ENCODE measurements around the gene ACOX3. TPM values are rescaled to one million over a fixed set of nuclear protein-coding genes. Genes with fewer than 3 reads are reported as not detected.

The ACOX3 gene
- total and polyA plus RNA-seq, 2 of the 8 experiments (the other 6 are each of a cell fraction or from before 2014, with no cell fraction given), result 2.5 to 9.9 TPM

DNA sequence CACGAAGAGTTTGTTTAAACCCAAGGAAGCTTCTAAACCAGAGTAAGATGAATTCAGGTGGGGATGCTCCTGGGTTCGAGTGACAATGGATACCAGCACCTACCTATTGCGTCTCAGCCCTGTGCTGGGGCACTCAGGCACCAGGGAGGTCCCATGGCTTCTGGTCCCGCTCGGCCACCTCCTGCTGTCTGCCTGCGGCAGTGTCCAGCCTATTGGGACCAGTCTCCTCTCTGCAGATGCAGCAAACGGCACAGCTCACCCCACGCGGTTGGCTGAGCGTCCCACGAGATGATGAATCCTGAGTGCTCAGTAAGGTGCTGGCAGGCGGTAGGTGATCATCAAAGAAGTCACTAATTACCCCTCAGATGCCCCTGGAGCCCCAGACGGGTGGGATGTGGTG lies 75.2 kb downstream of the ACOX3 start:
- FAIRE-seq, result no peak
- no peak overlapping the region; the same call in 1 of the 2 replicates for H3K18ac ChIP-seq (ENCODE audit: extremely low read depth, low read length)
- no peaks in the 10 kb centered on the region for H4K20me1 ChIP-seq (replicated peaks in 1 of 2; ENCODE audit: control insufficient read depth in 1 of 2, insufficient read depth in 2 of 2, low read length in 2 of 2)
- ChIA-PET POLR2A (ENCODE audit: partially characterized antibody) (no interaction called here), CTCF (ENCODE audit: partially characterized antibody) (interaction anchor here (1.8 to 2.9 kb wide), 2 partner anchors 22 to 46 kb away, joined by 7 to 15 read pairs; no protein-coding TSS in a partner anchor)
- peaks cover 10 to 16% of the 10 kb centered on the region in 2 experiments for H3K9me3 ChIP-seq (ENCODE audit: insufficient read depth in 2 of 2, low read depth in 1 of 2, low read length in 1 of 2)
- H3K27me3 ChIP-seq (replicated peaks in 1 of 4; ENCODE audit: control insufficient read depth in 3 of 4, extremely low read depth in 1 of 4, insufficient read depth in 3 of 4, low read length in 3 of 4), result peaks cover 0 to 3% (median under 1%) of the 10 kb centered on the region in 4 experiments; a peak in 2 of 7 replicates
- no peak overlapping the region for H3K4me3 ChIP-seq (ENCODE audit: extremely low read depth in 1 of 4, insufficient read depth in 2 of 4, low read depth in 3 of 4, low read length in 4 of 4)
- no peak overlapping the region for H3K23ac ChIP-seq (ENCODE audit: insufficient read length)
- WGBS, 2 experiments (ENCODE audit: extremely low coverage in 1 of 2, insufficient coverage in 1 of 2, insufficient read length in 1 of 2, insufficient replicate concordance in 2 of 2, low coverage in 1 of 2, low lambda C conversion rate in 2 of 2, missing lambda C conversion rate in 1 of 2), result 82% methylated on average over 13 of the region's 13 CpGs; no CpG with 5 or more reads in 1 of the 2 experiments
- no peak overlapping the region for H3K4ac ChIP-seq (replicated peaks; ENCODE audit: insufficient read length, low read depth, low read length)
- no peak overlapping the region for H3K27ac ChIP-seq (ENCODE audit: low read depth, low read length)
- H2AK5ac ChIP-seq (ENCODE audit: low read depth, low read length), result no peak overlapping the region
- DNase-seq (ENCODE audit: low read depth in 1 of 2, low spot score in 2 of 2), result no peak
- no peaks in the 10 kb centered on the region for H3K79me2 ChIP-seq (ENCODE audit: control insufficient read depth in 1 of 2, insufficient read depth in 2 of 2, low read length in 2 of 2)
- H3K4me1 ChIP-seq (replicated peaks in 1 of 4; ENCODE audit: control insufficient read depth in 3 of 4, insufficient read depth in 4 of 4, low read length in 3 of 4), result no peaks in the 10 kb centered on the region; a peak in 1 of 7 replicates
- H4K91ac ChIP-seq (replicated peaks; ENCODE audit: insufficient read length, low read length), result no peak overlapping the region
- H4K8ac ChIP-seq (ENCODE audit: extremely low read depth, insufficient read depth, low read length), result no peak overlapping the region
- H2AFZ ChIP-seq (ENCODE audit: low read length), result no peak overlapping the region
- H3K9ac ChIP-seq (replicated peaks in 1 of 4; ENCODE audit: extremely low read depth in 1 of 4, low read depth in 3 of 4, low read length in 3 of 4), result no peak overlapping the region
- H2BK120ac ChIP-seq (replicated peaks; ENCODE audit: low read depth, low read length), result no peak overlapping the region
- H4K5ac ChIP-seq (ENCODE audit: insufficient read length, low read depth, low read length), result no peak overlapping the region
- no peak overlapping the region for H3K14ac ChIP-seq (ENCODE audit: insufficient read length)
- H2BK12ac ChIP-seq (ENCODE audit: low read depth, low read length), result no peak overlapping the region
- H3K36me3 ChIP-seq (ENCODE audit: control insufficient read depth in 2 of 4, insufficient read depth in 4 of 4, low read length in 3 of 4), result peaks cover 0 to 3% (median 0%) of the 10 kb centered on the region in 4 experiments; a peak in 2 of 8 replicates
- no peak overlapping the region for H2BK5ac ChIP-seq (ENCODE audit: low read depth, low read length)
- H3K4me2 ChIP-seq (ENCODE audit: insufficient read depth in 1 of 2, low read depth in 2 of 2, low read length in 2 of 2), result no peak overlapping the region
- H3K23me2 ChIP-seq (ENCODE audit: low read depth, low read length), result no peaks in the 10 kb centered on the region
- no peaks in the 10 kb centered on the region for H3K79me1 ChIP-seq (ENCODE audit: low read depth, low read length)
- no peak overlapping the region for H2BK20ac ChIP-seq (ENCODE audit: low read length)
- no peak overlapping the region for H3K56ac ChIP-seq (replicated peaks; ENCODE audit: insufficient read length, low read depth, low read length)
- no peak overlapping the region for H2BK15ac ChIP-seq (ENCODE audit: low read length)
- TF ChIP-seq, protein P1, sequence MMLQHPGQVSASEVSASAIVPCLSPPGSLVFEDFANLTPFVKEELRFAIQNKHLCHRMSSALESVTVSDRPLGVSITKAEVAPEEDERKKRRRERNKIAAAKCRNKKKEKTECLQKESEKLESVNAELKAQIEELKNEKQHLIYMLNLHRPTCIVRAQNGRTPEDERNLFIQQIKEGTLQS (IDR thresholded peaks at IDR 0.05; ENCODE audit: insufficient read depth, low read depth, low read length), result no peak
- TF ChIP-seq HDAC6 (IDR thresholded peaks at IDR 0.05; ENCODE audit: low read depth, low read length) (no peak), RBBP5 (IDR thresholded peaks at IDR 0.05; ENCODE audit: borderline replicate concordance, low read depth, low read length) (no peak), TAF1 (IDR thresholded peaks at IDR 0.05; ENCODE audit: low read depth, low read length) (no peak), SIRT6 (IDR thresholded peaks at IDR 0.05; ENCODE audit: low read length) (no peak), SAP30 (IDR thresholded peaks at IDR 0.05; ENCODE audit: insufficient read depth, insufficient replicate concordance, low read length) (no peak), BCL11A (IDR thresholded peaks at IDR 0.05; ENCODE audit: low read depth in 2 of 2, low read length in 2 of 2) (no peak), NANOG (IDR thresholded peaks at IDR 0.05; ENCODE audit: insufficient read depth, low read depth, low read length, poor library complexity, severe bottlenecking) (no peak), CHD2 (IDR thresholded peaks at IDR 0.05; ENCODE audit: low read length) (no peak), POLR2AphosphoS5 (IDR thresholded peaks at IDR 0.05; ENCODE audit: low read depth, low read length) (no peak), SRF (IDR thresholded peaks at IDR 0.05; ENCODE audit: low read depth, low read length) (no peak)
- TF ChIP-seq, protein P2, sequence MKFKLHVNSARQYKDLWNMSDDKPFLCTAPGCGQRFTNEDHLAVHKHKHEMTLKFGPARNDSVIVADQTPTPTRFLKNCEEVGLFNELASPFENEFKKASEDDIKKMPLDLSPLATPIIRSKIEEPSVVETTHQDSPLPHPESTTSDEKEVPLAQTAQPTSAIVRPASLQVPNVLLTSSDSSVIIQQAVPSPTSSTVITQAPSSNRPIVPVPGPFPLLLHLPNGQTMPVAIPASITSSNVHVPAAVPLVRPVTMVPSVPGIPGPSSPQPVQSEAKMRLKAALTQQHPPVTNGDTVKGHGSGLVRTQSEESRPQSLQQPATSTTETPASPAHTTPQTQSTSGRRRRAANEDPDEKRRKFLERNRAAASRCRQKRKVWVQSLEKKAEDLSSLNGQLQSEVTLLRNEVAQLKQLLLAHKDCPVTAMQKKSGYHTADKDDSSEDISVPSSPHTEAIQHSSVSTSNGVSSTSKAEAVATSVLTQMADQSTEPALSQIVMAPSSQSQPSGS (IDR thresholded peaks at IDR 0.05; ENCODE audit: low read length), result no peak
